Mucosa of rectum (tissue), 2 donors: Measurements from ENCODE around the gene TMTC2.

Source experiments
- H3K27ac ChIP-seq, 2 donors: one replicate each; pipeline ENCODE4 v1.7.0; 2013; ENCODE audit warnings: inconsistent platforms in 2 of 2, low read depth in 2 of 2, low read length in 2 of 2
- H3K27me3 ChIP-seq, 2 donors: one replicate each; pipeline ENCODE4 v1.7.0; 2013; ENCODE audit warnings: low read length in 2 of 2; ENCODE audit not compliant: control insufficient read depth in 2 of 2, insufficient read depth in 2 of 2
- H3K36me3 ChIP-seq, 2 donors: one replicate each; pipeline ENCODE4 v1.7.0; 2013; ENCODE audit warnings: low read length in 2 of 2; ENCODE audit not compliant: control insufficient read depth in 2 of 2, insufficient read depth in 2 of 2
- H3K4me1 ChIP-seq, 2 donors: one replicate each; pipeline ENCODE4 v1.7.0; 2013; ENCODE audit warnings: low read length in 2 of 2, mild to moderate bottlenecking in 1 of 2; ENCODE audit not compliant: control insufficient read depth in 2 of 2, insufficient read depth in 2 of 2
- H3K4me3 ChIP-seq, 2 donors: one replicate each; pipeline ENCODE4 v1.7.0; 2013; ENCODE audit warnings: low read length in 2 of 2
- H3K9ac ChIP-seq, 2 donors: one replicate each; pipeline ENCODE4 v1.7.0; 2013; ENCODE audit warnings: low read length in 2 of 2, low read depth in 1 of 2, mild to moderate bottlenecking in 1 of 2
- H3K9me3 ChIP-seq, 2 donors: one replicate each; pipeline ENCODE4 v1.7.0; 2013; ENCODE audit warnings: low read length in 2 of 2; ENCODE audit not compliant: control insufficient read depth in 2 of 2
- donor health status: healthy.
- donor health status: Normal muscosa, but diverticular disease.

Gene TMTC2

GRCh38 chr12:82972624-82973023 is 285.9 kb downstream of the TMTC2 start:
- no peaks in the 10 kb centered on the region for H3K9me3 ChIP-seq
- H3K27ac ChIP-seq: no peak overlapping the region
- H3K4me1 ChIP-seq: no peaks in the 10 kb centered on the region
- H3K36me3 ChIP-seq: no peaks in the 10 kb centered on the region
- H3K9ac ChIP-seq: no peak overlapping the region
- no peak overlapping the region for H3K4me3 ChIP-seq
- no peaks in the 10 kb centered on the region for H3K27me3 ChIP-seq

GRCh38 chr12:82973592-82973991 is 286.9 kb downstream of the TMTC2 start:
- no peak overlapping the region for H3K27ac ChIP-seq

GRCh38 chr12:82981150-82981549 is 294.4 kb downstream of the TMTC2 start:
- H3K4me3 ChIP-seq: no peak overlapping the region
- H3K27me3 ChIP-seq: no peaks in the 10 kb centered on the region
- H3K9me3 ChIP-seq: no peaks in the 10 kb centered on the region
- H3K9ac ChIP-seq: no peak overlapping the region
- no peaks in the 10 kb centered on the region for H3K36me3 ChIP-seq
- no peaks in the 10 kb centered on the region for H3K4me1 ChIP-seq
- no peak overlapping the region for H3K27ac ChIP-seq

More at GRCh38 chr12:82973592-82973991, 286.9 kb downstream of the TMTC2 start:
- Histone ChIP-seq H3K4me1 (no peaks in the 10 kb centered on the region), H3K27me3 (no peaks in the 10 kb centered on the region), H3K9me3 (no peaks in the 10 kb centered on the region), H3K9ac (no peak overlapping the region), H3K36me3 (no peaks in the 10 kb centered on the region), H3K4me3 (no peak overlapping the region)

- no peaks in the 10 kb centered on the region for H3K27me3 ChIP-seq
- no peak overlapping the region for H3K9ac ChIP-seq
- H3K9me3 ChIP-seq: no peaks in the 10 kb centered on the region
- H3K27ac ChIP-seq: no peak overlapping the region
- no peak overlapping the region for H3K4me3 ChIP-seq
- H3K36me3 ChIP-seq: no peaks in the 10 kb centered on the region
- no peaks in the 10 kb centered on the region for H3K4me1 ChIP-seq
Observed at GRCh38 chr12:82994117-82994516, 307.4 kb downstream of the TMTC2 start.

- Histone ChIP-seq H3K27me3 (no peaks in the 10 kb centered on the region), H3K4me3 (no peak overlapping the region), H3K9ac (no peak overlapping the region), H3K9me3 (no peaks in the 10 kb centered on the region), H3K4me1 (no peaks in the 10 kb centered on the region), H3K27ac (no peak overlapping the region), H3K36me3 (no peaks in the 10 kb centered on the region)
Observed at GRCh38 chr12:82996168-82996812, 309.6 kb downstream of the TMTC2 start.

GRCh38 chr12:82998509-82998908 is 311.8 kb downstream of the TMTC2 start:
- no peaks in the 10 kb centered on the region for H3K36me3 ChIP-seq
- no peak overlapping the region for H3K4me3 ChIP-seq
- no peak overlapping the region for H3K27ac ChIP-seq
- H3K9ac ChIP-seq: no peak overlapping the region
- no peaks in the 10 kb centered on the region for H3K4me1 ChIP-seq
- H3K27me3 ChIP-seq: no peaks in the 10 kb centered on the region
- H3K9me3 ChIP-seq: no peaks in the 10 kb centered on the region

- H3K36me3 ChIP-seq: no peaks in the 10 kb centered on the region
- H3K9ac ChIP-seq: no peak overlapping the region
- H3K27me3 ChIP-seq: no peaks in the 10 kb centered on the region
- H3K9me3 ChIP-seq: no peaks in the 10 kb centered on the region
- no peak overlapping the region for H3K27ac ChIP-seq
- no peak overlapping the region for H3K4me3 ChIP-seq
- no peaks in the 10 kb centered on the region for H3K4me1 ChIP-seq
Observed at GRCh38 chr12:83003026-83003425, 316.3 kb downstream of the TMTC2 start.

GRCh38 chr12:83005534-83006197 is 319.0 kb downstream of the TMTC2 start:
- H3K9me3 ChIP-seq: peaks cover 5 to 7% of the 10 kb centered on the region in 2 donors
- no peak overlapping the region for H3K4me3 ChIP-seq
- no peak overlapping the region for H3K27ac ChIP-seq
- no peak overlapping the region for H3K9ac ChIP-seq
- H3K36me3 ChIP-seq: peaks cover 0 to 4% of the 10 kb centered on the region in 2 donors
- H3K4me1 ChIP-seq: no peaks in the 10 kb centered on the region
- no peaks in the 10 kb centered on the region for H3K27me3 ChIP-seq

- peaks cover 5 to 7% of the 10 kb centered on the region in 2 donors for H3K9me3 ChIP-seq
- no peaks in the 10 kb centered on the region for H3K27me3 ChIP-seq
- H3K4me3 ChIP-seq: no peak overlapping the region
- no peak overlapping the region for H3K27ac ChIP-seq
- no peak overlapping the region for H3K9ac ChIP-seq
- H3K4me1 ChIP-seq: no peaks in the 10 kb centered on the region
- H3K36me3 ChIP-seq: peaks cover 0 to 4% of the 10 kb centered on the region in 2 donors
Observed at GRCh38 chr12:83008703-83009102, 322.0 kb downstream of the TMTC2 start.

- H3K36me3 ChIP-seq: peaks cover 0 to 4% of the 10 kb centered on the region in 2 donors
- H3K9me3 ChIP-seq: peaks cover 5 to 7% of the 10 kb centered on the region in 2 donors
- H3K4me1 ChIP-seq: no peaks in the 10 kb centered on the region
Observed at GRCh38 chr12:83010169-83010804, 323.6 kb downstream of the TMTC2 start.

More at GRCh38 chr12:83010169-83010804, 323.6 kb downstream of the TMTC2 start:
- H3K9ac ChIP-seq: no peak overlapping the region
- no peak overlapping the region for H3K27ac ChIP-seq
- H3K4me3 ChIP-seq: no peak overlapping the region
- no peaks in the 10 kb centered on the region for H3K27me3 ChIP-seq
